RWPE1 (cell line): ENCODE data around the gene GJA4.

Experiments
- CTCF ChIA-PET: fragments of 350-600 bp; sonication (Branson Sonifier 250); formaldehyde crosslinking; extraction: SDS; loops from one replicate; lab custom pipeline; 2021; lab: Yijun Ruan, JAX
- POLR2A ChIA-PET: fragments of 400-600 bp; formaldehyde crosslinking; extraction: SDS; loops from one replicate; lab custom pipeline; 2020; ENCODE audit warnings: antibody characterized with exemption; ENCODE audit not compliant: low non-redundant PET; lab: Yijun Ruan, JAX
- DNase-seq: peaks from one replicate; pipeline ENCODE4 v3.0.0; 2012; ENCODE audit warnings: low spot score
- H3K27ac ChIP-seq: fragments of 450-650 bp; 2 replicates; pipeline ENCODE4 v1.5.1; 2017
- CTCF ChIP-seq: fragments of 450-650 bp; conservative IDR thresholded peaks from 2 replicates; pipeline ENCODE4 v1.5.1; 2017; ENCODE audit warnings: low read depth, mild to moderate bottlenecking

Gene GJA4

GRCh38 chr1:34792868-34793727 lies at the start of gene GJA4:
Gene GJA4, plus strand, starts transcription at chr1:34792999. Its CDS starts 1,215 bp downstream, at chr1:34794214.
- no peak for TF ChIP-seq CTCF
- no peak within 1 kb of the TSS for H3K27ac ChIP-seq
- POLR2A ChIA-PET = no interaction called here
- DNase-seq = no peak
- CTCF ChIA-PET = no interaction called here

GRCh38 chr1:34743775-34744174 lies 49.0 kb upstream of the GJA4 start:
- ChIA-PET POLR2A (interaction anchor here (0.5 kb wide), 1 partner anchor 37 kb away, joined by 3 read pairs; the partner anchor contains the start of gene GJB3), CTCF (interaction anchor here (0.7 to 1.4 kb wide), 3 partner anchors 33 to 53 kb away, joined by 3 to 8 read pairs (median 3); no protein-coding TSS in a partner anchor)
- no peak for DNase-seq
- no peak overlapping the region for H3K27ac ChIP-seq
- no peak for TF ChIP-seq CTCF

GRCh38 chr1:34744851-34745250 lies 47.9 kb upstream of the GJA4 start:
- CTCF ChIA-PET = interaction anchor here (0.6 kb wide), 1 partner anchor 1112 kb away, joined by 3 read pairs; no protein-coding TSS in a partner anchor

GRCh38 chr1:34745666-34746065 lies 47.1 kb upstream of the GJA4 start:
- ChIA-PET POLR2A (no interaction called here), CTCF (interaction anchor here (1.3 kb wide), 1 partner anchor 36 kb away, joined by 5 read pairs; no protein-coding TSS in a partner anchor)
- no peak overlapping the region for H3K27ac ChIP-seq
- no peak for TF ChIP-seq CTCF
- DNase-seq = no peak

More at GRCh38 chr1:34744851-34745250, 47.9 kb upstream of the GJA4 start:
- TF ChIP-seq CTCF = no peak
- POLR2A ChIA-PET = no interaction called here
- DNase-seq = no peak
- no peak overlapping the region for H3K27ac ChIP-seq

- H3K27ac ChIP-seq = no peak overlapping the region
- CTCF ChIA-PET = interaction anchor here (1.3 kb wide), 1 partner anchor 36 kb away, joined by 5 read pairs; no protein-coding TSS in a partner anchor
- DNase-seq = no peak
- TF ChIP-seq CTCF = no peak
- POLR2A ChIA-PET = no interaction called here
Observed at GRCh38 chr1:34746101-34746500, 46.7 kb upstream of the GJA4 start.

GRCh38 chr1:34746785-34747637 lies 45.8 kb upstream of the GJA4 start:
- DNase-seq = no peak
- TF ChIP-seq CTCF = no peak
- ChIA-PET POLR2A (no interaction called here), CTCF (interaction anchor here (0.7 to 1.3 kb wide), 2 partner anchors 35 to 104 kb away, joined by 3 to 5 read pairs; no protein-coding TSS in a partner anchor)
- no peak overlapping the region for H3K27ac ChIP-seq
